ENCODE measurements around the gene CRIP2. TPM values are rescaled to one million over a fixed set of nuclear protein-coding genes. Genes with fewer than 3 reads are reported as not detected.
A peak's percentile ranks its signal among the peaks of the same experiment; 100 is the strongest.

CRIP2 gene
- total RNA-seq, 6 experiments from 2014 or later = 6.9 to 22.4 (median 21.0) TPM

- peak; percentile 80 for TF ChIP-seq CTCF (IDR thresholded peaks at IDR 0.05)
- Mint-ChIP-seq H3K36me3 (ENCODE audit: low read depth) (no peaks in the 10 kb centered on the region), H3K4me3 (peak overlapping the region; percentile 81), H3K27me3 (ENCODE audit: insufficient read depth) (peaks cover 7% of the 10 kb centered on the region), H3K4me1 (ENCODE audit: low read depth) (peaks cover 12% of the 10 kb centered on the region), H3K27ac (peak overlapping the region; percentile 66), H3K9me3 (no peaks in the 10 kb centered on the region)
- DNase-seq = peak; percentile 72
Measured at GRCh38 chr14:105489542-105490266, 15.1 kb downstream of the CRIP2 start.

- Mint-ChIP-seq H3K27ac (peak overlapping the region; percentile 66), H3K4me1 (ENCODE audit: low read depth) (peaks cover 11% of the 10 kb centered on the region), H3K4me3 (peak overlapping the region; percentile 81), H3K36me3 (ENCODE audit: low read depth) (no peaks in the 10 kb centered on the region), H3K9me3 (no peaks in the 10 kb centered on the region), H3K27me3 (ENCODE audit: insufficient read depth) (peaks cover 7% of the 10 kb centered on the region)
- TF ChIP-seq CTCF (IDR thresholded peaks at IDR 0.05) = no peak
- no peak for DNase-seq
Measured at GRCh38 chr14:105490267-105490571, 15.6 kb downstream of the CRIP2 start.

DNA sequence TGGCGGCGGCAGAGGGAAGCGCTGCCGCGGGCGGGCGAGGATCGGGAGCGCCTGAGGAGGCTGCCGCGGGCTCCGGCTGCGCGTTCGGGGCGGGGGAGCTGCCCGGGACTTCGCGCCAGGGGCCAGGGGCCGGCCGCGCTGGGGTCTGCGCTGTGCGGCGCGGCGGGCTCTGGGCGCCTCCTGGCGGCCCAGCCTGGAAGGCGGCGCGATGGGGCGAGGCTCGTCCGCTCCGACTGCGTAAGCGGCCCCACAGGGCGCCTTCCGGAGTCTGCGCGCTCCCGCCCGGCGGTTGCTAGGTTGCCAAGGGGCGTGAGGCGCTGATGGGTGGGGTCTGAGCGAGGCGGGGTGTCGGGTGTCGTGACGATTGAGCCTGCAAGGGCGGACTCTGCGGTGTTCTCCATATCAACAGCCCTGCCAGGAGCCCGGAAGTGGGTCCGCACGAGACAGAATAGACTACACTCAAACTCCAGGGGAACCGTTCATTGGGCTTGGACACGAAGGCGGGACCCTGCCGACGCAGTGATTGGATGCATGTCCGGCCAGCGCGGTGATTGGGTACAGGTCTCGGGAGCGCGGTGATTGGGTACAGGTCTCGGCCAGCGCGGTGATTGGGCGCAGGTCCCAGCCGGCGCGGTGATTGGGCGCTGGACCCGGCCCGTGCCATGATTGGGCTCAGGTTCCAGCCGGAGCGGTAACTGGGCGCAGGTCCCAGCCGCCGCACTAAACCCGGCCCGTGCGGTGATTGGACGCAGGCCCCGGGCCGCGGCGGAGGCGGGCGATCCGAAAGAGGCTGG is 16.1 kb downstream of the CRIP2 start, which contains the start of gene TEDC1:
TSS of gene TEDC1 (plus strand) at position 675 of the 794 bp plus-strand sequence. CDS start 130 bp downstream, outside the sequence.
- Mint-ChIP-seq H3K4me1 (ENCODE audit: low read depth) (peaks cover 11% of the 10 kb centered on the region), H3K4me3 (peak within 1 kb of the TSS; percentile 87), H3K9me3 (no peaks in the 10 kb centered on the region), H3K36me3 (ENCODE audit: low read depth) (no peaks in the 10 kb centered on the region), H3K27me3 (ENCODE audit: insufficient read depth) (peaks cover 7% of the 10 kb centered on the region), H3K27ac (peak within 1 kb of the TSS; percentile 89)
- peak; percentile 100 for DNase-seq
- peak; percentile 87 for TF ChIP-seq CTCF (IDR thresholded peaks at IDR 0.05)

DNA sequence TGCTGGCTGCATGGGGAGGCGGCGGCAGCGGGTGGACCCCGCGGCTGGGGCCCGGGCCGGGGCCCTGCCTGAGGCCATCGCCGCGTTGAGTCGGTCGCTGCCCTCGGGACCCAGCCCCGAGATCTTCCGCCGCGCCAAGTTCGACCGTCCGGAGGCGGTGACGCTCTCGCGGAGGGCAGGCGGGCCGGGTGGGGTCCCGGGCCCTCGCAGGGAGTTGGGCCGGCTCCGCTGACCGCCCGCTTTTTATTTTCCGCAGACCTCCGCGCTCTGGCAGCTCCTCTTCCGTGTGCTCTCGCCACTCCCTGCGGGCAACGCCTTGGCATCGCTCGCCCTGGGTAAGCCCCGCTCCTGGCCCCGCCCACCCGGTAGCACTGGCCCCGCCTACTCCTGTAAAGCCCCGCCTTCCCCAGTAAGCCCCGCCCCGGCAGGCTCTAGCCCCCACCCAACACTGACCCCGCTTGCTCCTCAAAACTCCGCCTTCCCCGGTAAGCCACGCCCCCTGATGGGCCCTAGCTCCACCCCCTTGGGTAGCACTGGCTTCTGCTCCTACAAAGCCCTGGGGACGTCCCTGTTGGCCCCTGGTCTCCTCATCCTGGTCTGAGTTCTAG is 16.8 kb downstream of the CRIP2 start:
- H3K27me3 Mint-ChIP-seq (ENCODE audit: insufficient read depth) = peaks cover 7% of the 10 kb centered on the region
- peaks cover 11% of the 10 kb centered on the region for H3K4me1 Mint-ChIP-seq (ENCODE audit: low read depth)
- H3K9me3 Mint-ChIP-seq = no peaks in the 10 kb centered on the region
- peak overlapping the region; percentile 87 for H3K4me3 Mint-ChIP-seq
- peak overlapping the region; percentile 89 for H3K27ac Mint-ChIP-seq
- no peak for TF ChIP-seq CTCF (IDR thresholded peaks at IDR 0.05)
- DNase-seq = peak; percentile 28
- H3K36me3 Mint-ChIP-seq (ENCODE audit: low read depth) = no peaks in the 10 kb centered on the region

DNA sequence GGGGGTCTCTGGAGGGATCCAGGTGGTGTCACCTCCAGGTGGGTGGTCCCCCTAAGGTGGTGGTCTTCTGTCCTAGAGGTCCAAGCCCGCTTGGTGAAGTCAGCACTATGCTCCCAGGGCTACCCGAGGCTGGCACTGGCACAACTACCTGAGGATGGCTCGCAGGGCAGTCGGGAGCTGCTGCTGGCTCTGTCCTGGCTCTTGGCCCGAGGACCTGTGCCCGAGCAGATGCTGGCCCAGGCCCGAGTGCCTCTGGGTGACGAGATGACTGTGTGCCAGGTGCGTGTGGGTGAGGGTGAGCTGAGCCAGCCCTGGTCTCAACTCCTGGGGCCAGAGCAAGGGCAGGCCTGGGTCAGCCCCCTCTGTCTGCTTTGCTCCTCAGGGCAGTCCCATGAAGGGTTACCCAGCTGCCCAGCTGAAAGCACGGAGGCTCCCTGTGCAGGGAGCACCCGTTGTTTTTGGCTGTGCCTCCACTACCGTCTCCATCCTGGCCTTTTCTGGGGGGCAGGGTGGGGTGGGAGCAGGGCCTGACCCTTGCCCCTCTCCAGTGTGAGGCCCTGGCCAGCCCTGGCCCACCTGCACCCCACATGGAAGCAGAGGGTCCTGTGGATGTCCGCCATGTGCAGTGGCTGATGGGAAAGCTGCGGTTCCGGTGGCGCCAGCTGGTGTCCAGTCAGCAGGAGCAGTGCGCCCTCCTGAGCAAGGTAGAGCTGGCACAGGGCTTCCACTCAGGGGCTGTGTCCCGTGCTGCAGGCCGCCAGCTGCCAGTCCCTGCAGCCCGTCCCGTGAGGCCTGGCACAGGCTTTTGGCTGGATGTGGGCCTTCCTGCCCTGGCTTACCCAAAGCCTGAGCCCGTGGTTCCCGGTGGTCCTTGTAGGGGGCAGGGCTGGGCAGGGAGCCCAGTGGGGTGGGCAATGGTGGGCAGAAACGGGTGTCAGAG is 17.7 kb downstream of the CRIP2 start:
- peak; percentile 22; the same call in 1 of the 2 replicates for TF ChIP-seq CTCF (IDR thresholded peaks at IDR 0.05)
- DNase-seq = no peak
- Mint-ChIP-seq H3K27ac (peak overlapping the region; percentile 80), H3K27me3 (ENCODE audit: insufficient read depth) (peaks cover 7% of the 10 kb centered on the region), H3K4me1 (ENCODE audit: low read depth) (peaks cover 11% of the 10 kb centered on the region), H3K36me3 (ENCODE audit: low read depth) (no peaks in the 10 kb centered on the region), H3K9me3 (no peaks in the 10 kb centered on the region), H3K4me3 (peak overlapping the region; percentile 87)

Measured in HFFc6 (cell line).